ENCODE data around the gene TRMT13.
"Not testable (repeated sequence)": the region's sequence is repeated elsewhere in the genome, so short reads cannot be mapped to it uniquely, and the experiment has no call there.

The TRMT13 gene

GRCh38 chr1:100188617-100189016, 55.7 kb downstream of the TRMT13 start:
- no peak for DNase-seq
- Mint-ChIP-seq H3K4me3 (no peak overlapping the region), H3K27ac (no peak overlapping the region), H3K36me3 (ENCODE audit: low read depth) (peaks cover 26% of the 10 kb centered on the region), H3K4me1 (ENCODE audit: low read depth) (no peaks in the 10 kb centered on the region), H3K9me3 (no peaks in the 10 kb centered on the region), H3K27me3 (no peaks in the 10 kb centered on the region)

- Mint-ChIP-seq H3K4me1 (ENCODE audit: low read depth) (no peaks in the 10 kb centered on the region), H3K27me3 (no peaks in the 10 kb centered on the region), H3K4me3 (no peak overlapping the region), H3K36me3 (ENCODE audit: low read depth) (peaks cover 79% of the 10 kb centered on the region), H3K27ac (no peak overlapping the region), H3K9me3 (no peaks in the 10 kb centered on the region)
- DNase-seq, result no peak
These were observed 65.6 kb downstream of the TRMT13 start for GRCh38 chr1:100198596-100198995.

- H3K27ac Mint-ChIP-seq; H3K9me3 Mint-ChIP-seq; DNase-seq; H3K4me3 Mint-ChIP-seq; H3K27me3 Mint-ChIP-seq; H3K4me1 Mint-ChIP-seq (ENCODE audit: low read depth): not testable (repeated sequence)
- peaks cover 88% of the 10 kb centered on the region for H3K36me3 Mint-ChIP-seq (ENCODE audit: low read depth)
These were observed 67.1 kb downstream of the TRMT13 start for GRCh38 chr1:100200060-100200459.

Data from activated T-cell treated with anti-CD3 and anti-CD28 coated beads, Interleukin-2, amount 50 U/mL, for 24 hours (primary cell).